ENCODE results near the gene CNTNAP4.

- TF ChIP-seq TARDBP (IDR thresholded peaks at IDR 0.05), result no peak
- TF ChIP-seq FOXA1 (IDR thresholded peaks at IDR 0.05), result no peak
- no peak for TF ChIP-seq PKNOX1 (IDR thresholded peaks at IDR 0.05)
These were observed 255.2 kb downstream of the CNTNAP4 start for GRCh38 chr16:76532188-76532973.
